Femur (tissue), 1 donor: ENCODE measurements around the gene TREML4.
A peak's percentile ranks its signal among the peaks of the same experiment; 100 is the strongest.

Experiments
- DNase-seq: peaks from one replicate; pipeline ENCODE4 v3.0.0-alpha.2; 2017

The TREML4 gene

DNA sequence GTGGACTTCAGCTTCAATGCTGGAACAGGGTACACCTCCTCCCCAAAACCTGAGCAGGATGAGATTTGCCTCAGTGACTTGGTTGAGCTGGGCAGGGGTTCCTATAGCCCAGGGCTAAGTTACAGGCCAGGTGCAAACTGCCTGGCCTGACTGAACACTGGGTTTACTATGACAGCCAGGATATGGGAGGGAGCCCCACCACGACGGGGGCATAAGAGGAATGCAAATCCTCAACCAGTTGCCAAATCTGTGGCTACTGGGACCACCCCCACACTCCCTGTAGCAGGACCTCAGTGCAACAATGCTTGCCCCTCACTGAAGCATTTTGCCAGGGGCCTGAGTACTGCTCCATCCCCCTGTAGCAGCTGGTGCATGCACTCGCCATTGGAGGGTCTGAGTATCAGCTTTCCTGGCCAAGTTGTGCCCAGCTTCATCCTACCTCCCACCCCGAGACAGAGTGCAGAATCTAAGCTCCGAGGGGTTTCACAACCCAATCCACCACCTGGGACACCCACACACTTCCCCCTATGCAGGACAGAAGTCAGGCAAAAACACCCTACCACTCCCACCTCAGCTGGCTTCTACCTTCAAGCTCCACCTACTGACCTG, 27.6 kb downstream of the TREML4 start:
- DNase-seq: no peak

DNA sequence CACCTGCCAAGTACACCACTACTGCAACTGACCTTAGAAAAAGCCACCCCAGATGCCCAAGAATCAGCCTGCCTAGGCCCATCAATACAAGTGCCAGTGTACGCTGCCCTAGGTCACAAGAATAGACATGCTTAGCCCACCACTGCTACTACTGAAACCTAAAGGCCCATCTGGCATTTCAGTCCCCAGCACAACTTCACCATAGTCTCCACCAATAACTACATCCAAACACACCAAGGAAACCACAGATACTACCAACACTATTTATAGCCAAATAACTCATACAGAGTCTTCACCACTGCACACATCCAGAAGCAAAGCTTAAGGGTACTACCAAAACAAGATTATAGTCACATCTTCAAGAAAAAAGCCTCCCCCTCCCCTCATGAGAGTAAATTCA, 28.2 kb downstream of the TREML4 start:
- no peak for DNase-seq

DNA sequence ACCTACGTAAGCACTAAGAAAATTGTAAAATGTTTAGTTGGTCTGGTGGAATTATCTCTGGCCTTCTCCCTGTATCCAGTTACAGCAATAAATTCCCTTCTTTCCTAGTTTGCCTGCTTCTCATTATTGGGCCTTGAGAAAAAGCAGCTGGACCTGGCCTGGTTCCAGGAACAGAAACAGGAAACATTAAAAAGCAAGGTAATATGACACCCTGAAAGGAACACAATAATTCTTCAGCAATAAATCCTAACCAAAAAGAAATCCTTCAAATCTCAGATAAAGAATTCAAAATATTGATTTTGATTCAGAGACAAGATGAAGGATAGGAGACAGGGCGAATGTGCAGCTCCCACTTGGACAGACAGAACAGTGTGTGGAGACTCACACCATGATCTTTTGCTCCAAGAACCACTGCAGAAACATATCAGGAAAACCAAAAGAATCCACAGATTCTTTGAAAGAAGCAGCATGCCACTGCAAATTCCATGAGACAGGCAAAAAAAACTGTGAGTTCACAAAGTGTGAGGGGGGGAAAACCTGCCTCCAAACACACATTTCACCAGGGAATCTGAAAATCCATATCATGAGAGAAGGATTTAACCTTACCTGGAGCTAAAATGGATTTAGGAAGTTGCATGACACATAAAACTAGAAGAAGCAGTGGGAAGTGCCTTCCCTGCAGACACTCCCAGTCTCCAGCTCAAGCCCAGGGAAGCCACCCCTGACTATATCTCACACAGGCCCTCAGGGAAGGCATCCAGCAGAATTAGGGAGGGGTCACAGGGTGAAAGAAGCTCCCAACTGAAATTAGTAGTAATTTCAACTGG, 29.4 kb downstream of the TREML4 start:
- peak; percentile 57 for DNase-seq

- no peak for DNase-seq
Observed at GRCh38 chr6:41258196-41258493, 30.0 kb downstream of the TREML4 start.

DNA sequence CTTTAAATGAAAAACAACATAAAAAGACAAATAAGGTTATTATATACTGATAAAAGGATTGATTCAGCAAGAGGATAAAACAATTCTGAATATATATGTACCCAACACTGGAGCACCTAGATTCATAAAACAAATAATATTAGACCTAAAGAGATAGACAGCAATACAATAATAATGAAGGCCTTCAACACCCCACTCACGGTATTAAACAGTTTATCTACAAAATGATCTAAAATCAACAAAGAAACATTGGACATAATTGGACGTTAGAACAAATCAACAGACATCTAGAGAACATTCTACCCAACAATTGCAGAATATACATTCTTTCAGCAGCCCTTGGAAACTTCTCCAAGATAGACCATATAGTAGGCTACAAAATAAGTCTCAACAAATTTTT, 34.3 kb downstream of the TREML4 start:
- DNase-seq: no peak

GRCh38 chr6:41263267-41263666, 35.1 kb downstream of the TREML4 start:
- no peak for DNase-seq

- DNase-seq: no peak
Observed at GRCh38 chr6:41266541-41266940, 38.4 kb downstream of the TREML4 start.

- no peak for DNase-seq
Observed at GRCh38 chr6:41268478-41268877, 40.3 kb downstream of the TREML4 start.

- no peak for DNase-seq
Observed at GRCh38 chr6:41269166-41269565, 41.0 kb downstream of the TREML4 start.

- no peak for DNase-seq
Observed at GRCh38 chr6:41269716-41270115, 41.6 kb downstream of the TREML4 start.

DNA sequence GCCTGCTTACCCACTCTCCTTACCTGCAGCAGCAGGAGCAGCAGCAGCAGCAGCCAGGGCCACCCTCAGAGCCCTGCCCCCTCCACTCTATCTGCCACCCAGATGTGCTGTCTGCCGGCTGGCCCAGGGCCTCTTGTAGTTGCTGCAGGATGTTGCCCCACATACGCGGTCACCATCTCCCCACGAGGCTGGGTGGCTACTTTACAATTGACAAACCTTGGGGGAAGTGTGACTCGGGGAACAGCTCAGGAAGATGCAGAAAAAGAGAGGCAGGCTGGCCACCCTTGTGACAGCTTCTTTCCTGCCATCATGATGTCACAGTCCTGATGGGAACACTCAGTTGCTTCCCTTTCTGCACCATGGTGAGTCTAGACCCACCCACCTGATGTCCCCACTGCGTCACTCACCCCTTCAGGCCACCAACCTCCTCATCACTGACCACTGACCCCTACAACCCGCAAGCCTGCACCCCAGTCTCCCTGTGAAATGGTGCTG, 43.8 kb downstream of the TREML4 start:
- DNase-seq: peak; percentile 64

- no peak for DNase-seq
Observed at GRCh38 chr6:41272591-41273240, 44.6 kb downstream of the TREML4 start.

- DNase-seq: no peak
Observed at GRCh38 chr6:41273714-41274113, 45.6 kb downstream of the TREML4 start.

- DNase-seq: no peak
Observed at GRCh38 chr6:41274256-41274655, 46.1 kb downstream of the TREML4 start.

- DNase-seq: no peak
Observed at GRCh38 chr6:41275489-41275888, 47.3 kb downstream of the TREML4 start.

- DNase-seq: peak; percentile 20
Observed at GRCh38 chr6:41277605-41278004, 49.5 kb downstream of the TREML4 start.

DNA sequence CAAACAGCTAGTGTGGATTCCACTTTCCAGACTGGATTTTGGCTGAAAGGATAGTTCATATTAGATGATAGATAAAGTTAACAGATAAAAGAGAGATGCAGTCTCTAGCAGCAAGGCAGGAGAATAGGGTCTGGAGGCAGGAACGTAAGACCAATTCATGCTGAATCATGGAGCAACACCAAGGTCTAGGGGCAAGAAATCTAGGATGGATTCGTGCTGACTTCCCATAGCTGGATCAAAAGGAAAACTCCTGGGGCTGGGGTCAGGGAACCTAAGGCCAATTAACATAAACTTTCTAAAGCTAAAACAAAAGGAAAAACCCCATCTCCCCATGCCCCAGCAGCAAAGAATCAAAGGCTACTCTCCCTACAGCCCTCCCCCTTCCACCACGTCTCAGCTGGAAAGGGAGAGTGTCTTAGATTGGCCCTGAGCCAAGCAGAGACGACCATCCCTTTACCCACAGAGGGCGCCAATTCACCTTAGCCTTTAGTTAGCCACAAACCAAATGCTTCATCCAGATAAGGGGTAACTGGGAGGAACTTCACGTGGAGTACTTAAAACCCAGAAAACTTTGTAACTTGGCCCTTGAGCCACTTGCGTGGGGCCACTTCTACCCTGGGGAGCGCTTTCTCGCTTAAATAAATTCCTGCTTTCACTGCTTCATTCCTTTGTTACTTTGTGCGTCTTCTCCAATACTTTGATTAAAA, 50.7 kb downstream of the TREML4 start:
- peak; percentile 62 for DNase-seq

GRCh38 chr6:41280381-41281057, 52.4 kb downstream of the TREML4 start:
- no peak for DNase-seq

- no peak for DNase-seq
Observed at GRCh38 chr6:41283600-41283999, 55.5 kb downstream of the TREML4 start.

DNA sequence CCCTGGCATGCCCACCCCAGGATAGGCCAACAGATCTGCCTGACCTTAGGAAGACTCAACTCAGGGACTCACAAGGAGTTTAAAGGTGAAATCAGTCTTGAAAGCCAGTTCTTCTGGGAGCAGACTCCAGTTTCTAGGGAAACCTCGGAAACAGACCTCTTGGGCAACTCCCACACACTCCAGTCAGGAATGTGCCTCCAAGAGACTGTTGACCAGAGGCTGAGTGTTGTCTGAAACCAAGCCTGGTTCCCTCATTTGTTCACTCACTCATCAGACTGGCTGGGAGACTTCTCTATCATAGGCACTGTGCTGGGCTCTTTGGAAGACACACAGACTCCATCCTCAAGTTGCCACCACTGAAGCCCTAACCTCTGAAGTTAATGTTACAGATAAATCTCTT, 56.6 kb downstream of the TREML4 start:
- no peak for DNase-seq

DNA sequence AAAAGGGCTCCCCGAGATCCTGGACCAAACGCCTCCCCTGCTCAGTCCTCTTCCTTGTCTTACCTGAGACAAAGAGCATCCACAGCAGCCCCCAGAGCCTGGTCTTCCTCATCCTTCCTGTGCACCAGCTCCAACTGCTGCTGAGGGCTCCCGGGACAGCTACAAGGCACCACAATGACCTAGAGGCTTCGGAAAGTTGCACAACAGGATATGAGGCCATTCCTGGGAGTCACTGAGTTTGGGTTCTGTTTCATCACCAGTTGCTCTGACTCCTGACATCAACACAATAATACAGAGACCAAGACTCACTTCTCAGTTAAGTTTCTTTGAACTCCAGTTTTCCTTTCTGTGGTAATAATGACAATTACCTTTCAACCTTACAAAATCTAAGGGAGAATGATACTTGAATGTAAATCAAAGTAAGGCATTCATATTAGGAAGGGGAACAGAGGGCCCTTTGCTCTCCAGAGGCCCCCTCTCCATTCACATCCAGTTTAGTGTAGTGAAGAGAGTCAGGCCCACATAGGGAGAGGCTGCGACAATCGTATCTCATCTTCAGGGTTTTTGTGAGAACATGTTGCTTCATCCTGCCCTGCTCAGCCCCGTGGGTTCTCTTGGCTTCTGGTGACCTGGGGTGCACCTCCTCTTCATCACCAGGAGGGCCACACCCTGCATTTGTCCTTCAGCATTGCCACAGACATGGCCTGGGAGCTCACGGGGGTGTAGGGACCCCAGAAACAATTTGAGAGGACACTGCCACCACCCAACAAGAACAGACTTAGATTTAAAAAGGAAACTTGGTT, 58.6 kb downstream of the TREML4 start, which contains the start of gene TREM1:
TREM1 (minus strand) TSS at position 139 of the 803 bp plus-strand sequence; CDS start at position 112, 27 bp downstream.
- peak; percentile 47 for DNase-seq
